Suprapubic skin (tissue), 4 donors: ENCODE data around the gene CALCOCO1. TPM values are rescaled to one million over a fixed set of nuclear protein-coding genes. Genes with fewer than 3 reads are reported as not detected.
A peak's percentile ranks its signal among the peaks of the same experiment; 100 is the strongest.

ENCODE experiments used
- DNase-seq, 2 donors: peaks; one replicate each; pipeline ENCODE4 v3.0.0-alpha.2; 2019; ENCODE audit warnings: low spot score in 2 of 2
- H3K27ac ChIP-seq: fragments of 200-600 bp; sonication (generic); one replicate; pipeline ENCODE4 v1.5.1; 2019
- H3K27me3 ChIP-seq: fragments of 200-600 bp; sonication (generic); one replicate; pipeline ENCODE4 v1.5.1; 2019
- H3K36me3 ChIP-seq: fragments of 200-600 bp; sonication (generic); one replicate; pipeline ENCODE4 v1.5.1; 2019
- H3K4me1 ChIP-seq: fragments of 200-600 bp; sonication (generic); one replicate; pipeline ENCODE4 v1.5.1; 2019
- H3K4me3 ChIP-seq: fragments of 200-600 bp; sonication (generic); one replicate; pipeline ENCODE4 v1.5.1; 2019; ENCODE audit warnings: mild to moderate bottlenecking
- H3K9me3 ChIP-seq: fragments of 200-600 bp; sonication (generic); one replicate; pipeline ENCODE4 v1.5.1; 2019
- CTCF ChIP-seq, 2 donors: fragments of 200-600 bp in 1 of 2; fragments of 450-650 bp in 1 of 2; sonication (generic) in 1 of 2; IDR thresholded peaks; one replicate each; pipeline ENCODE4 v1.5.1; 2016 to 2019; ENCODE audit warnings: antibody characterized with exemption in 2 of 2, mild to moderate bottlenecking in 1 of 2, moderate library complexity in 1 of 2
- EP300 ChIP-seq: sonication (generic); formaldehyde crosslinking; IDR thresholded peaks from one replicate; pipeline ENCODE4 v1.6.1; 2017; ENCODE audit warnings: antibody characterized with exemption
- POLR2A ChIP-seq, 2 donors: fragments of 450-650 bp; IDR thresholded peaks; one replicate each; pipeline ENCODE4 v1.6.1; 2017; ENCODE audit warnings: antibody characterized with exemption in 2 of 2, mild to moderate bottlenecking in 2 of 2, moderate library complexity in 2 of 2
- POLR2AphosphoS5 ChIP-seq, 3 donors: sonication (generic); formaldehyde crosslinking; IDR thresholded peaks; one replicate each; pipeline ENCODE4 v1.6.1; 2017; ENCODE audit warnings: antibody characterized with exemption in 3 of 3
- WGBS: methylation state at CpG from one replicate; pipeline ENCODE4 v1.1.5; 2018; 5-methylcytosine and 5-hydroxymethylcytosine counted together
- total RNA-seq, 4 donors: library from RNA; depleted of rRNA; stranded (reverse); fragments of >200 nt; gene quantifications; one replicate each; pipeline ENCODE4 v1.1.0, GENCODE V29; 2016

The CALCOCO1 gene
- total RNA-seq, 4 donors from 2014 or later: 287 to 729 (median 317) TPM

- no peak for DNase-seq
- H3K36me3 ChIP-seq: no peaks in the 10 kb centered on the region
- H3K27ac ChIP-seq: no peak overlapping the region
- H3K9me3 ChIP-seq: no peaks in the 10 kb centered on the region
- no peak for TF ChIP-seq POLR2A (IDR thresholded peaks at IDR 0.05)
- no peak for TF ChIP-seq CTCF (IDR thresholded peaks at IDR 0.05)
- no peak for TF ChIP-seq EP300
- TF ChIP-seq POLR2AphosphoS5 (IDR thresholded peaks at IDR 0.05): no peak
- WGBS: 52% methylated on average over 3 of the region's 3 CpGs
- peaks cover 69% of the 10 kb centered on the region for H3K27me3 ChIP-seq
- no peak overlapping the region for H3K4me3 ChIP-seq
- peaks cover 27% of the 10 kb centered on the region for H3K4me1 ChIP-seq
Measured at GRCh38 chr12:53698948-53699677, 28.1 kb downstream of the CALCOCO1 start.

GRCh38 chr12:53696655-53697331, 30.5 kb downstream of the CALCOCO1 start:
- H3K36me3 ChIP-seq: no peaks in the 10 kb centered on the region
- H3K4me1 ChIP-seq: peaks cover 27% of the 10 kb centered on the region
- H3K4me3 ChIP-seq: peak overlapping the region; percentile 45
- H3K9me3 ChIP-seq: no peaks in the 10 kb centered on the region
- WGBS: 23% methylated on average over 23 of the region's 24 CpGs
- no peak for TF ChIP-seq POLR2A (IDR thresholded peaks at IDR 0.05)
- peaks cover 76% of the 10 kb centered on the region for H3K27me3 ChIP-seq
- no peak for DNase-seq
- H3K27ac ChIP-seq: peak overlapping the region; percentile 68

- H3K9me3 ChIP-seq: no peaks in the 10 kb centered on the region
- no peak for DNase-seq
- TF ChIP-seq POLR2A (IDR thresholded peaks at IDR 0.05): no peak
- no peak for TF ChIP-seq CTCF (IDR thresholded peaks at IDR 0.05)
- no peak for TF ChIP-seq POLR2AphosphoS5 (IDR thresholded peaks at IDR 0.05)
- no peak for TF ChIP-seq EP300
- H3K27ac ChIP-seq: peak overlapping the region; percentile 68
- H3K4me1 ChIP-seq: peaks cover 27% of the 10 kb centered on the region
- 3% methylated on average over 11 of the region's 11 CpGs for WGBS
- no peaks in the 10 kb centered on the region for H3K36me3 ChIP-seq
- H3K27me3 ChIP-seq: peaks cover 76% of the 10 kb centered on the region
- H3K4me3 ChIP-seq: peak overlapping the region; percentile 45
Measured at GRCh38 chr12:53696285-53696654, 31.0 kb downstream of the CALCOCO1 start.

GRCh38 chr12:53695152-53696145, 31.8 kb downstream of the CALCOCO1 start:
- H3K9me3 ChIP-seq: no peaks in the 10 kb centered on the region
- peak overlapping the region; percentile 45 for H3K4me3 ChIP-seq
- TF ChIP-seq CTCF (IDR thresholded peaks at IDR 0.05) (peak in 1 of 2 donors; percentile 7), POLR2AphosphoS5 (IDR thresholded peaks at IDR 0.05) (no peak)
- H3K4me1 ChIP-seq: peaks cover 27% of the 10 kb centered on the region
- H3K36me3 ChIP-seq: no peaks in the 10 kb centered on the region
- no peak for DNase-seq
- WGBS: 16% methylated on average over 46 of the region's 57 CpGs
- no peak overlapping the region for H3K27ac ChIP-seq
- peaks cover 73% of the 10 kb centered on the region for H3K27me3 ChIP-seq

GRCh38 chr12:53694756-53695151, 32.5 kb downstream of the CALCOCO1 start:
- Histone ChIP-seq H3K27me3 (peaks cover 66% of the 10 kb centered on the region), H3K27ac (no peak overlapping the region), H3K9me3 (no peaks in the 10 kb centered on the region), H3K4me3 (peak overlapping the region; percentile 45), H3K4me1 (peaks cover 27% of the 10 kb centered on the region), H3K36me3 (no peaks in the 10 kb centered on the region)
- no peak for DNase-seq
- no peak for TF ChIP-seq POLR2AphosphoS5 (IDR thresholded peaks at IDR 0.05)
- 64% methylated on average over 16 of the region's 16 CpGs for WGBS
